SIG-M5 (cell line): ENCODE results near the gene HTRA3.

Experiments
- DNase-seq: peaks from one replicate; lab custom pipeline; 2025; lab: John Stamatoyannopoulos, UW

HTRA3 gene

DNA sequence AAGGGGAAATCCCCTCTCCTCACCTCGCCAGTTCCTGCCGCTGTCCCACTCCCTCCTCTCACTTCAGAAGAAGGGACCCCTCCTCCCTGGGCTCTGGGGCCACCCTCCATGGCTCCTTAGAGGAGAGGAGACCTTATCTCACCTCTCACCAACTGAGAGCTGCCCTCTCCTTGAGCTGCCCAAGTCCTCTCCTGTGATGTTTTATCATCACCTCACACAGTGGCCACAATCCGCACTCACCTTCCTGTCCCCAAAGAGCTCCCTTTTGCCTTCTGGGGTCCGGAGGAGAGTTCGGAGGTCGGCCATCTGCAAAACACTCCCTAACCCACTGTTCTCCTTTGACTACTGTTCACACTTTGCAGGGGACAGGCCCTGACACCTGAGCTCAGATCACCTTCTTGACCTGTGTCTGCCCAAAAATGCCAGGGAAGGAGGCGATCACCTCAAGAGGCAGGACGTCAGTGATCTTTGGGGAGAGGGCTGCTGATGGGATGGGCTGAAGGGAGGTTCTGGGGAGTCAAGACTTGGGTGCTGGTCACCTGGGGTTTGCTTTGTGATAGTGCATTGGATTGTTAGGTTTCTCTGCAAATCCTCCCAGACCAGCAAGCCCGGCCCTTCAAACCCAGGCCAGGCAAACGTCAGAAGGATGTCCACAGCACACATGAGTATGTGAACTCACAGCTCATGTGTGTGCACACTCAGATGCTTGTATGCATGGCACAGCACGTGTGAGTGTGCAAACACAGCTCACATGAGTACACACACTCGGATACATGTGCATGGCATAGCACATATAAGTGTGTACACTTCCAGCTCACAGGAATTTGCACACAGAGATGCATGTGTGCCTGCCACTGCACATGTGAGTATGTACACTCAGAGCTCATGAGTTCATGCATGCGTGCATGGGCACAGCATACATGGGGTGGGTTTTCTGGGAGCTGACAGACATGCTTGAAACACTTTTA, 41.8 kb downstream of the HTRA3 start:
- no peak for DNase-seq

DNA sequence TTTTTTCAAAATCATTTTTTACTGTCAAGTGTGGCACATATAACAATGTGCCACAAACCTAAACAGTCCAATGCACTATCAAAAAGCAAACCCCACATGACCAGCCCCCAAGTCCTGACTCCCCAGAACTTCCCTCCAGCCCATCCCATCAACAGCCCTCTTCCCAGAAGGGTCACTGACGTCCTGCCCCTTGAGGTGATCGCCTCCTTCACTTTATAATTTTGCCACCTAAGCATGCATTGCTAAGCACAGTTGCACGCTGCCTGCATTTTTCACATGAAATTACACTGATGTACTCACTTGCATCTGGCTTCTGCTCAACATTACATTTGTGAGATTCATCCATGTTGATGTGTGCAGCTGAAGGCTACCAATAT, 42.5 kb downstream of the HTRA3 start:
- no peak for DNase-seq

DNA sequence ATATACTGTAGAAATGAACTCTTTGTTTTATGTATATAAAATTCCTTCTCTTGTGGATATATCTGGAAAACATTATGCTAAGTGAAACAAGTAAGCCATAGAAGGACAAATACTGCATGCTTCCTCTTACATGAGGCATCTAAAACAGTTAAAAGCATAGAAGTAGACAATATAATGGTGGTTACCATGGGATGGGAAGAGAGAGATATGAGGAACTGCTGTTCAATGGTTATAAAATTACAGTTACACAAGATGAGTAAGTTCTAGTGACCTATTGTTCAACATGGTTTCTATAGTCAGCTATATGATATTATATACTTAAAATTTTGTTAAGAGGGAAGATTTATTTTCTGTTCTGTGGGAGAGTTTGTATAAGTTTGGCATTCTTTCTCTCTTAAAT, 43.4 kb downstream of the HTRA3 start:
- DNase-seq = no peak

DNA sequence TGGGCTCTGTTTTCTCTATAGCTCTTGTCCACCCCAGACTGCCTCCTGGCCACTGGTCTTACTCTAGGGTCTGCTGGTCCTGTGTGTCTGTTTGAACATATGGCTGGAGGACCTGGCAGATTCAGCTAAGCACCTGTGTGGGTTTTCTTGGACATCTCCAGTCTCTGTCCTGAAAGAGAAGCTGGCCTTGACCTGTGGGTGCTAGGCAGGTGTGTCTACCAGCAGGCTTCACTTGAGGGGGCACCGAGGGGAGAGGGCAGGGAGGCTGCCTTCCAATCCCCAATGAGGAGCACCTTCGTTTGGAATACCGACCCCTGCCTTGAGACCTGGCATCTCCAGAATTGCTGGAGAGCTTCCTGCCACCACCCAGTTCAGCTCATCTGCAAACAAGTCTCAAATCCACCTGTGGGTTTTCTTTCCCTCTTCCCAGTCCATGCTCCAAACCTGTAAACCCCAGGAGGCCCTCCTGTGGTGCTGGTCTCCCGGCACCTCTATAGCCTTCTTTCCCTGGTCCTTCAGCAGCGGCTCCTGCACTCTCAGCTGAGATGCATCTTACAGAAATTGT, 45.2 kb downstream of the HTRA3 start:
- DNase-seq = no peak

DNA sequence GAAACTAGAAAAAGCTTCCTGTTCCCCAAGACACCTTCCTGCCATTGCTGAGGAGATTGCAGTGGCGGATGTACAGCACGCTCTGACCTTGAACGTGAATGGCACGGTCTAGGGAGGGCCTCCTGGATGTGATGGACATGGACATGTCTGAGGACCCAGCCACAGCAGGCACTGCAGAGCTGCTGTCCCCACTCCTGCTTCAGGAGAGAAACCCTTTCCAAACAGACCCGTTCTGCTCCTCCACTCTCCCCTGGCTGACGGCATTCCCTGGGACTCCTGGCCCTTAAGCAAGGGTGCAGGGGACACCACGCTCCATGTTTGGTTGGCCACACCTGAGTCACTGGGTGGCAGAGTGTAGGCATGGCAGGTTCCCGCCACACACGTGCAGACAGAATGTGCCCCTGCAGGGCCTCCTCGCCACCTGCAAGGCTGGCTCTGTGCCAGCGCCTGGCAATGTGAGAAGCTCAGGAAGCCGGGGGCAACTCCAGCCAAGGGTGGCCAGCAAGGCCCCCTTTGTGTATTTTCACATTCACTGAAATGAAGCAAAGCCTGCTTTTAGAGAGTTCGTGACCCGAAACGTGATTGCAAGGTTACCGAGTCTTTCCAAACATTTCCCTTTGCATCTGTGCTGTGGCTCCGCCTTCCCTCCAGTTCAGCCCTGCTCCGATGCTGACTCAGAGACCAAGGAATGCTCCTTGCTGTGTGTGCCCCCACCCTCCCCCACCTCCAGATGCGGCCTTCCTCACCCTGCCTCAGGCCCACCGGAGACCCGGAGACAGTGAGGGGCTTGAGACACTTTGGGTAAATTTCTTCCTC, 46.1 kb downstream of the HTRA3 start:
- no peak for DNase-seq

DNA sequence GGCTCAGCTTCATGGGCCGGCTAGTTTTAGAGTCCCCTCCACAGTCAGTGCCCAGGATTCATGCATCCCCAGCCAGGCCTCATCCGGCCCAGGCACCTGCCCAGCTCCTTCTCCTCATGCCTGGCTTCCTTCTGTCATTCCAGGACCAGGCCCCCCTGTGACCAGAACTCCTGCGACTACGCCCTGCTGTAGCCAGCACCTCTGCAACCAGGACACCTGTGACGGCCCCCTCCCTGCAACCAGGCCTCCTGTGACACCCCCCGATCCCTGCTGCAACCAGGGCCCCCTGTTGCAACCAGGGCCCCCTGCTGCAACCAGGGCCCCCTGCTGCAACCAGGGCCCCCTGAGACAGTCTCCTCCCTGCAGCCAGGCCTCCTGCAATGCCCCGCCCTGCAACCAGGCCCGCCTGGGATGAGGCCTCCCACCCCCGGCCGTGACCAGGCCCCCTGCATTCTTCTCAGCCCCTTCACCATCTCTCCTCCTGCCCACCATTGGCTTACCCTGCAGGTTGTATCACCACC, 46.8 kb downstream of the HTRA3 start:
- DNase-seq = no peak

DNA sequence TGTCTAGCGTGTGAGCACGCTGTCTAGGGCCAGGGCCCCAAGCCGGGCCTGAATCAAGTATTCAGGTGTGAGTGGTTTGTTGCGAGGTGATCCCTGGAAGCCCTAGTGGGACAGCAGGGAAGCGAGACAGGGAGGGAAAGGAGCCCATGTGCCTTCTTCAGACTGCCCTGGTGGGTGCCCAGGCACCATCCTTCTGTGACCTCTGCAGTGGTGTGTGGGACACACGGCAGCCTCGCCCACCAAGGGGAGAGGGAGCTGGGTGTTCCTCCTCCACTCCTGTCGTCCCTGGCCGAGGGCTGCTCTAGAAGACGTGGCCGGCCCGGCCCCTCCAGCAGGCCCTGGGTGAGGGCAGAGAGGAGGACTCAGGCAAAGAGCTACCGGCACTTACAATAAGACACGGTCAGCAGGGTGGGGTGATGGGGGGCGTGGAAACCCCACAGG, 47.4 kb downstream of the HTRA3 start:
- no peak for DNase-seq

DNA sequence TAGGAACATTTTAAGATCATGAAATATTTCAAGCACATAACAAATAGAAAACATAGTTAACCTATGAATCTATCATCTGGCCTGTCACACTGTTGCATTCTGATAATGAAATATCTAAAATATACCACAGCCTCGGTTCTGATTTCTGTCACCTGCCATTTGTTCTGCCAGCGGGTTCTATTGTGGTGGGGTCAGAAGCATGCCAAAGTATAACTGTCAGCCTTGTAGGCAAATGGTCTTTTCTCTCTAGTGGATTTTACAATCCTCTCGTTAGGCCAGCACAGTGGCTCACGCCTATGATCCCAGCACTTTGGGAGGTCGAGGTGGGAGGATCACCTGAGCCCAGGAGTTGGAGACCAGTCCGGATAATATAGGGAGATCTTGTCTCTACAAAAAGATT, 47.9 kb downstream of the HTRA3 start:
- DNase-seq = no peak

DNA sequence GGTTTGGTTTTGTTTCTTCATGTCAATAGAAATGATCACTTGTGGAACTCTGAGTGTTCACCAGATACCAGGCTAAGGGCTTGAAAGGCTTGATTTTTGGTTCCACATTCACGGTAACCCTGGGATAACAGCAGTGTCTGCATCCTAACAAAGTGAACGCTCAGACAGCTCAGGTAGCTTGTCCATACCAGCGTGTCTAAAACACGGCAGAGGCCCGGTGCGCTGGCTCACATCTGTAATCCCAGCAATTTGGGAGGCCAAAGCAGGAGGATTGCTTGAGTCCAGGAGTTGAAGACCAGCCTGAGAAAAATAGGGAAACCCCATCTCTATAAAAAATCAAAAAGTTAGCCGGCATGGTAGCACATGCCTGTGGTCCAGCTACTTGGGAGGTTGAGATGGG, 49.0 kb downstream of the HTRA3 start:
- DNase-seq = no peak

DNA sequence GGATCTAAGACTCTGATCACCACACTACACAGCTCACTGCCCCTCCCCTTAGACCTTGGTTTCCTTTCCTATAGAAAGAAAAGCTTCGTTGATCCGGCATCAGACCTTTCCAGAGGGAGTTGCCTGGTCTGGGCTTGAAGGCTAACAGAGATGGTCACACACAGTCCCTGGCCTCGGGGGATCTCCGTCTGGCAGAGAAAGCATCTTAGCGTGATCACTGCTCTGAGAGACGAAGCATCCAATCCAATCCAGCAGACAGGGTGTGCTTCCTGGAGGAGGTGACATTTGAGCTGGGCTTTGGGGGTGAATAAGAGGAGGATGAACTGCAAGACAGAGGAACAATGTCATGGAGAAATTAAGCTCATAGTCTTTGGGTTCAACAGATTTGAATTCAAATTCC, 49.5 kb downstream of the HTRA3 start:
- no peak for DNase-seq

DNA sequence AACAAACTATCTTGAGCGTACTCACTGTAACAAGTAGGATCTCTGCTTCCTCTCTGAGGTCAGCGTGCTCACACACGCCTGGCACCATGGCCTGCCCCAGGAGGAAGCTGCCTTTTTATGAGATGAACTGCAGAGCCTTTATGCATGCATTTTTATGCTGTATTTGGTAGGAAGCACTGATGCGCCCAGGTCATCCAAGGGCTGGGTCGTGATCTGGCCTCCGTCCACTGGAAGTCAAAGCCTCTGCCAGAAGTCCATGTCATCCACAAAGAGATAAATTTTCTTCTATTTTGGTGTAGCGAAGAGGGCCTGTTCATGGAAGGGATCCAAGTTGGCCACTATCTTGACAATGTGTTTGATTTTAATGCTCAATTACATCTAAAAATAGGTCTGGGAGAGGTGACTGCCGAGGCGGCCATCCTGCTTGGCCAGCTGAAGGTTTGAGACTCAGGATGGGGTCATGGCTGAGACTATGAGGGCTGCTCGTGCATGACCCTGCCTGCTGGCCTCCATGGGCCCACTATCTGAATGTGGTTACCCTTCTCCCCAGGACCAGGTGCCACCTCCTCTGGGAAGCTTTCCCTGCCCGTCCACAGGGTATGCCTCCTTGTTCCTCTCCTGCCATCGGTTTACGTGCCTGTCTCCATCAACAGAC, 50.3 kb downstream of the HTRA3 start:
- DNase-seq = no peak

DNA sequence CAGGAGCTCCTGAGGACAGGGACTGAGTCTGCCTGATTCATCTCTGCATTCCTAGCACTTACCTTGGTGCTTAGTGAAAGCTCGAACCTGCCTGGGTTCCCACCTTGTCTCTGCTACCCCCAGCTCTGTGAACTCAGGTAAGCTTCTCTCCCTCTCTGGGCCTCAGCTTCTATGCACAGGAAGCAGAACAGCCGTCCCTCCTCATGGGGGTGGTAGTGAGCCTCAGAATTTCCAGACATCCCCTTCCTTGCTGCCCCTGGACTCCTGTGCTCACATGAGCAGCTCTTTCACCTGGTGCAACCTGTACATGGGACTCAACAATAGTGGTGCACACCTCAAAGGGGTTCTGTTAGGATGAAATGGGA, 50.8 kb downstream of the HTRA3 start:
- no peak for DNase-seq

DNA sequence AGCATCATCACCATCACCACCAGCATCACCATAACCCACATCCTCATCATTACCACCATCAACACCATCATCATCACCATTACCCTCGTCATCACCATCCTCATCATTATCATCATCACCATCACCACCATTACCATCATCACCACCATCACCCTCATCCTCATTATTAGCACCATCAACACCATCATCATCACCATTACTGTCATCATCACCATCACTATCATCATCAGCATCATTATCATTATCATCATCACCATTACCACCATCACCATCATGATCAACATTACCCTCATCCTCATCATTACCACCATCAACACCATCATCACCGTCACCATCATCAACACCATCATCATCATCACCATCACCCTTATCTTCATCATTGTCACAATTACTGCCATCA, 51.7 kb downstream of the HTRA3 start:
- no peak for DNase-seq

DNA sequence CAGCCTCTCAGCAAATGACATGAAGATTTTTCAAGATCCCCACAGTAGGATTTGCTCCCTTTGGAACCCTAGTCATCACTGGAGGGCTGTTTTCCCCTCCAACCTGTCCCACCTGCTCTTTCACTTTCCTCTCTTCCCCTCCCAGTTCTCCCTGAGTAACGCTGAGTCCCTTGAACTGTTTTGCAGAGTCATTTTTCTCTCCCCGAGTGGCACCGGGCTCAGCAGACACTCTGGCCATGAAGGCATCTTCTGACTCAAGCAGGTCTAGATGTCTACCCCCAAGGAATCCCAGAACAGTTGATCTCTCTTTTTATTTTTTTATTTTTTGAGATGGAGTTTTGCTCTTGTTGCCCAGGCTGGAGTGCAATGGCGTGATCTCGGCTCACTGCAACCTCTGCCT, 52.2 kb downstream of the HTRA3 start:
- no peak for DNase-seq

DNA sequence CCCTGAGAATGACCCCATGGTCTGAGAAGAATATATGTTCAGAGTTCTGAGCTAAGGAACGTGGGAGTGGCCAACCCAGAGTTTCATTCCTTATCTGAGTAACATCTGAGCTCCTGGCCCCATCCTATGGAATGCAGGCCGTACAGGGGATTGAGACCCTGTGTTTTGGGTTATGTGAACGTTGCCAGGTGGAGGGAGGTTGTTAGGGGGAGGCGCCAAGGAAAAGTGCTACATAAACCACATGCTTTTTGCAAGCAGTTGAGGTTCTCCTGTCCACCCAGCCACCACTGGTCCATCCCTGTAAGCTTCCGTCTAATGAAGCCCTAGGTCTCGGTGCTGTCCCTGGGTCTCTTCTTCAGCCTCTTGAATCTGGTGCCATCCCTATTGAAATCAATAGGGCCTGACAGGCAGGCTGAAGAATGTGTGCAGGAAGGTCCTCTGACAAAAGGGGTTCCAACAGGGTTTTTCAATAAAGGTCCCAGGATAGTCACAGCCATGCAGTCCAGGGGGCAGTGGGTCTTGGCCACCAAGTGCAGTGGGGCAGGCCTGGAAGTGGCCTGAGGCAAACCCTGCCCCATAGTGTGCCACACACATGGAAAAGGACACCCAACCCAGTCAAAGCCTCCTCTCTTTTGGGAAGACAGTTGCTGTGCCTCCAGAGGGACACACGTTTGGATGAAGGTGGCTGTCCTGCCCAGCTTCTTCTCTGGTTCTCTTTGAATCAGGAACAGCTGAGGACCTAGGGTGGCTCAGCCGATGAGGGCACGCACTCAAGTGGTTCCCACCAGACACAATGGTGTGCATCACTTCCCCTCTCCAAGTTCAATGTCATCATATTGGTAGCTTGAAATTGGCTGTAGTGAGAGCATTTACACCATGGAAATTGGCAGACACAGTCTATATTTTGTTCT, 53.5 kb downstream of the HTRA3 start:
- DNase-seq = no peak

DNA sequence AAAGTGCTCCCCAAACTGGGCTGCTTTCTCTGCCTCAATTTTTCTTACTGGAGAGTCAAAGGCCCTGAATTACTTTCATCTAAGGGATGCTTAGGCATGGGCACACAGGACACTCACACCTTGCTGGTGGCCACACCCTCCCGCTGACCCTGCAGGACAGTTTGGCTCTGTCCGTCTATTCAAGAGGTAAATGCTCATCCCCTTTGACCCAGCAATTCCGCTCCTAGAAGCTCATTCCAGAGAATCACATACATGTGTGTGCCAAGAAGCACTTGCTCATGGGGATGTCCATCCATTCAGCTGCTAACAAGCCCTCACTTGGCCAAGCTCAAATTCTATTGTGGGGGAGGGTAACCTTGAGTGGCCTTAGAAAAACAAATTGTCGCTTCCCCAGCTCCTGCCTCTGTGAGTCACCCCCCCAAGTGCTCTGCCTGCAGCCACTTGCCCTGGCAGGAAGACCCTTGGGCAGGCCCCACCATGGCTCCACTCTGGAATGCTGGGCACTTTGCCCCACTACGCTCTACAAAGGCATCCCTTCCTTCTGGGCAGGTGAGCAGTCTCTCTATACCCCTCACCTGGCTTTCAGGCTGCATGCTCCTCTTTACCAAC, 54.5 kb downstream of the HTRA3 start:
- no peak for DNase-seq

DNA sequence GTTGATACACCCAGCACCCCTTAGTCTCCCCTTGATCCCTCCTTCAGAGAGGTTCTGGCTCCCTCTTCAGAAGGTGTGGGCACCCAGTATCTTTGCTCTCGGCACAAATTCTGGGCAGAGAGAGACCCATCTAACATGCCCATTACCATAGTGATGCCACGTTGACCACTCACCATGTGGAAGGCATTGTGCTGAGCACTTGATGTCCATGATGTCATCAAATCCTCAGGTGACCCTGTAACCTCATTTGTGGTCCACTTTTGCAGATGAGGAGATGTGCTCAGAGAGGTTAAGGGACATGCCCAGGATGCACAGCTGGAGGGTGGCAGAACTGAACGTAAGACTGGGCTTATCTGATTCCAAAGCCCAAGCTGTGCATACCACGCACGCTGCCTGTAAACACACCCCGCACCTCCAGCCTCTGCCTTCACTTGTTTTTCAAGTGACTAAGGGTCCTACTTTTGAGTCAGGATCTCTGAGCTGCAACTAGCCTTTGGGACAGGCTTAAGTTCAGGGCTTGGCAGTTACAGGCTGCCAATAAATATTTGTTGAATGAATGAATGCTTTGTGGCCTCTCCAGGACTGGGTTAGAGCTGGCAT, 55.2 kb downstream of the HTRA3 start:
- DNase-seq = no peak

DNA sequence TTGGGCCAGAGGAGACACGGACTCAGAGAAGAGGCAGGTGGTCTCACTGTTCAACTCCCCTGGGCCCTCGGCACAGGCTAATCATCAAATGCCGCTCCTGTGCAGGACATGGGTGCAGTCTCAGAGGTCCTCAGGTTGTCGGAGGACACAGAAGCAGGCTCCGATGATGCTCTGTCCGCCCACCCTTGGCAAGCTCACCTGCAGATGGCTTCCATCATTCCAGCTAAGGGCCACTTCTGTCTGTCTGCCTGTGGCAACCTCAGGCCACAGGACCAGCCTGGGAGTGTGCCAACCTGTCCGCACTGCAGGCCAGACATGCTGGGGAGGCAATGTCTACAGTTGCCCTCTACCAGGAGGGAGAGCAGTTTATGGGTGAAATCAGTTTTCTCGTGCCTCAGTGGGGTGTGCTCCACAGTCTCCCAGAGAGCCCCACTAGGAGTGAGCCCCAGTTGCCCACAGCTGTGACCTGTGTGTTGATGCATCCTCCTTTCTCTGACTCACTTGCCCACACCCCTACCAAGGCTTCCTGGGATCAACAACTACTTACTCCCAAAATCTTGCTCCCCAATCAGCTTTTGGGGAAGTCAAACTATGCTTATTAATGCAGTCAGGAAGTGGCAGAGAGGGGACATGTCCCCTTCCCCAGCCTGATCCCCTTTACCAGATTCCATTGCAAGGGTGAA, 55.9 kb downstream of the HTRA3 start:
- DNase-seq = no peak

DNA sequence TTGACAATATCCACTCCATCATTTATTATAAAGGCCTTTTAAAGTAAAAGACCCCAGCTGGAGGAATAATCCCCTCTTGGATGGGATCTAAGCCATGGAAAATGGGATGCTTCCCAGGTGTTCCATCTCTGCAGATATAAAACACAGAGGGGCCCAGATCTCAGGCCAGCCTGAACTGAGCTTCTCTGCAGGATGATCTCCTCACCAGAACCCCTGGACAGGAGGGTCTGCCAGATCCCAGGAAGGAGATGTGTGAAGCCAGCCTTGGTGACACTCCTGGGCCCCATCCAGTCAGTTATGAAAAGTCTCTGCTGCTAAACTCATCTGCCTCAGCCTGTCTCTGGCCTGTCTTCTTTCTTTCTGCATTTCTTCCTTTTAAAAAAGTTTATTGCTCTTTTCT, 56.7 kb downstream of the HTRA3 start:
- DNase-seq = no peak

DNA sequence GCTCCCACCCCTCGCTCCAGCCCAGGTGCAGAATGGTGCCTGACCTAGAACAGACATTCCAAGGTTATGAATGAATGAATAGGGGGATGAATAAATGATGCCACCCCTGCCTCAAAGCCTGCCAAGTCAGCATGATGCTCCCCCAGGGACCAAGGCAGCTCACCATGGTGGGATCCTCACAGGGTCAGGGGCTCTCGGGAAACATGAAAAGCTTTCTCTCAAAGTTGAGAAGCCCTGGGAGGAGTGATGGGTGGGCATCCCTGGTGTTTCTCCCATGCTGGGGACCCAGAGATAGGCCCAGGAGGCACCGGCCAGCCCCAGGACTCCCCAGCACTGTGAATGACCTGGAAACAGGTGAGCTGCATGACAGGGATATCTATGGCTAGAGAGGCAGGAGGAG, 58.9 kb downstream of the HTRA3 start:
- DNase-seq = no peak
